Pons (tissue), 1 donor: ENCODE results near the gene INTU.
"Not testable (repeated sequence)": the region's sequence is repeated elsewhere in the genome, so short reads cannot be mapped to it uniquely, and the experiment has no call there.

Experiments
- DNase-seq: peaks from one replicate; pipeline ENCODE4 v3.0.0-alpha.2; 2016; ENCODE audit warnings: low spot score

INTU gene

GRCh38 chr4:127643791-127644190, 11.0 kb downstream of the INTU start:
- DNase-seq: peak; percentile 79

GRCh38 chr4:127648061-127648460, 15.3 kb downstream of the INTU start:
- no peak for DNase-seq

- not testable (repeated sequence) for DNase-seq
These were observed 22.8 kb downstream of the INTU start for GRCh38 chr4:127655590-127655989.

- no peak for DNase-seq
These were observed 23.4 kb downstream of the INTU start for GRCh38 chr4:127656047-127656680.

GRCh38 chr4:127660284-127660885, 27.6 kb downstream of the INTU start:
- DNase-seq: no peak

GRCh38 chr4:127667116-127667515, 34.4 kb downstream of the INTU start:
- DNase-seq: no peak

- no peak for DNase-seq
These were observed 35.0 kb downstream of the INTU start for GRCh38 chr4:127667772-127668171.

GRCh38 chr4:127668770-127669169, 36.0 kb downstream of the INTU start:
- no peak for DNase-seq

GRCh38 chr4:127669691-127670090, 36.9 kb downstream of the INTU start:
- no peak for DNase-seq

GRCh38 chr4:127672111-127672510, 39.4 kb downstream of the INTU start:
- no peak for DNase-seq

- DNase-seq: no peak
These were observed 52.5 kb downstream of the INTU start for GRCh38 chr4:127685292-127685691.

GRCh38 chr4:127686658-127687057, 53.9 kb downstream of the INTU start:
- no peak for DNase-seq

GRCh38 chr4:127687580-127687979, 54.8 kb downstream of the INTU start:
- no peak for DNase-seq

- DNase-seq: no peak
These were observed 66.0 kb downstream of the INTU start for GRCh38 chr4:127698789-127699200.

- DNase-seq: no peak
These were observed 76.2 kb downstream of the INTU start for GRCh38 chr4:127708985-127709384.

- no peak for DNase-seq
These were observed 76.7 kb downstream of the INTU start for GRCh38 chr4:127709456-127709855.

GRCh38 chr4:127730142-127730913, 97.6 kb downstream of the INTU start, which contains the start of gene SLC25A31:
Gene SLC25A31 (plus strand): TSS chr4:127730400. CDS start chr4:127730546, 146 bp downstream.
- DNase-seq: no peak

- DNase-seq: no peak
These were observed 98.6 kb downstream of the INTU start for GRCh38 chr4:127731406-127731805.

- peak; percentile 64 for DNase-seq
These were observed 100.0 kb downstream of the INTU start for GRCh38 chr4:127732623-127733328.

GRCh38 chr4:127734976-127735375, 102.2 kb downstream of the INTU start:
- no peak for DNase-seq

- DNase-seq: no peak
These were observed 104.5 kb downstream of the INTU start for GRCh38 chr4:127737295-127737694.

GRCh38 chr4:127741247-127741646, 108.5 kb downstream of the INTU start:
- DNase-seq: no peak
